22Rv1 (cell line): ENCODE measurements around the gene WDR38.

Experiments used
- CTCF ChIP-seq: fragments of 450-650 bp; IDR thresholded peaks from 2 replicates; pipeline ENCODE4 v1.5.1; 2017; ENCODE audit warnings: mild to moderate bottlenecking
- ZFX ChIP-seq: fragments of 450-650 bp; IDR thresholded peaks from 2 replicates; pipeline ENCODE4 v1.6.1; 2017; ENCODE audit warnings: antibody characterized with exemption, borderline replicate concordance

- TF ChIP-seq CTCF, result no peak
- no peak for TF ChIP-seq ZFX
Measured at GRCh38 chr9:124897570-124898460, 44.6 kb downstream of the WDR38 start.
